Activated CD4-positive, CD25-positive, alpha-beta regulatory T cell treated with anti-CD3 and anti-CD28 coated beads, Interleukin-2, amount 50 U/mL, for 16 hours (primary cell): ENCODE measurements around the gene ASTN2.

ENCODE experiments used
- DNase-seq: peaks from one replicate; pipeline ENCODE4 v3.0.0-alpha.2; 2020; ENCODE audit warnings: low read depth, low spot score

ASTN2 gene, protein sequence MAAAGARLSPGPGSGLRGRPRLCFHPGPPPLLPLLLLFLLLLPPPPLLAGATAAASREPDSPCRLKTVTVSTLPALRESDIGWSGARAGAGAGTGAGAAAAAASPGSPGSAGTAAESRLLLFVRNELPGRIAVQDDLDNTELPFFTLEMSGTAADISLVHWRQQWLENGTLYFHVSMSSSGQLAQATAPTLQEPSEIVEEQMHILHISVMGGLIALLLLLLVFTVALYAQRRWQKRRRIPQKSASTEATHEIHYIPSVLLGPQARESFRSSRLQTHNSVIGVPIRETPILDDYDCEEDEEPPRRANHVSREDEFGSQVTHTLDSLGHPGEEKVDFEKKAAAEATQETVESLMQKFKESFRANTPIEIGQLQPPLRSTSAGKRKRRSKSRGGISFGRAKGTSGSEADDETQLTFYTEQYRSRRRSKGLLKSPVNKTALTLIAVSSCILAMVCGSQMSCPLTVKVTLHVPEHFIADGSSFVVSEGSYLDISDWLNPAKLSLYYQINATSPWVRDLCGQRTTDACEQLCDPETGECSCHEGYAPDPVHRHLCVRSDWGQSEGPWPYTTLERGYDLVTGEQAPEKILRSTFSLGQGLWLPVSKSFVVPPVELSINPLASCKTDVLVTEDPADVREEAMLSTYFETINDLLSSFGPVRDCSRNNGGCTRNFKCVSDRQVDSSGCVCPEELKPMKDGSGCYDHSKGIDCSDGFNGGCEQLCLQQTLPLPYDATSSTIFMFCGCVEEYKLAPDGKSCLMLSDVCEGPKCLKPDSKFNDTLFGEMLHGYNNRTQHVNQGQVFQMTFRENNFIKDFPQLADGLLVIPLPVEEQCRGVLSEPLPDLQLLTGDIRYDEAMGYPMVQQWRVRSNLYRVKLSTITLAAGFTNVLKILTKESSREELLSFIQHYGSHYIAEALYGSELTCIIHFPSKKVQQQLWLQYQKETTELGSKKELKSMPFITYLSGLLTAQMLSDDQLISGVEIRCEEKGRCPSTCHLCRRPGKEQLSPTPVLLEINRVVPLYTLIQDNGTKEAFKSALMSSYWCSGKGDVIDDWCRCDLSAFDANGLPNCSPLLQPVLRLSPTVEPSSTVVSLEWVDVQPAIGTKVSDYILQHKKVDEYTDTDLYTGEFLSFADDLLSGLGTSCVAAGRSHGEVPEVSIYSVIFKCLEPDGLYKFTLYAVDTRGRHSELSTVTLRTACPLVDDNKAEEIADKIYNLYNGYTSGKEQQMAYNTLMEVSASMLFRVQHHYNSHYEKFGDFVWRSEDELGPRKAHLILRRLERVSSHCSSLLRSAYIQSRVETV (N-terminal part only)

DNA sequence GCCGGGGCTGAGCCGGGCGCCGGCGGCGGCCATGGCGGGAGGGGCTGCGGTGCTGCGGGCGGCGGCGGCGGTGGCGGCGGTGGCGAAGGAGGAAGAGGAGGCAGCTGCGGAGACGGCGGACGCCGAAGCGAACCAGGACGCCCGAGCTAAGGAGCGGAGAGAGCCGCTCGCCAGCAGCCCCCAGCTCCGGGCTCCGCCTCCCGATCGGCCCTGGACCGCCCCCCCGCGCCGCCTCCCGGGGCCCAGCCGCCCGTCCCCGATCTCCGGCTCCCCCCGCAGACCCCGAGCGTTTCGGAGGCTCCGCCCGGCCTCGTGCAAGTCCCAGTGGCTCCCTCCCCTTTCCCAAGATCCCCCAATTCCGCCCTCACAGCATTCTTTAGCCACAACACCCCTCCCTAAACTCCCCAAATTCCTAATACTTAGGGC lies at the start of gene ASTN2:
TSS of gene ASTN2 (minus strand) at position 152 of the 426 bp plus-strand sequence. CDS start at position 33, 119 bp downstream.
- no peak for DNase-seq

DNA sequence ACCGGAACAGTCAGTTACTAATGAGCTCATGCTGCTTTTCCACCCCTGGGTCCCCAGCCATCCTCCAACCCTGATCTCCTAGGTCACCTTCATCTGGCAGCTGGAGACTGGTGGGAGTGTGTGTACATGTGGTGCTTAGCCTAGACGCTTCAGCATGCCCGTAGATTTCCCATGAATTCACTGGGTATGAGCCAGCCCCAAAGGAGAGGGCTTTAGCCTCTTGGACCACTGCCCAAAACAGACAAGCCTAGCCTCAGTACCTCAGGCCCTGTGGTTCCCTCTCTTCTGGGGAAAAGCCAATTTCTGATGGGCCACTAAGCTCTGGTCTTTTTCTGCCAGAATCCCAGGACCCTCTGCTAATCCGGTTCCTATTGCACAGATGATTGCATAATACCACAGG lies 48.0 kb upstream of the ASTN2 start:
- DNase-seq: no peak

DNA sequence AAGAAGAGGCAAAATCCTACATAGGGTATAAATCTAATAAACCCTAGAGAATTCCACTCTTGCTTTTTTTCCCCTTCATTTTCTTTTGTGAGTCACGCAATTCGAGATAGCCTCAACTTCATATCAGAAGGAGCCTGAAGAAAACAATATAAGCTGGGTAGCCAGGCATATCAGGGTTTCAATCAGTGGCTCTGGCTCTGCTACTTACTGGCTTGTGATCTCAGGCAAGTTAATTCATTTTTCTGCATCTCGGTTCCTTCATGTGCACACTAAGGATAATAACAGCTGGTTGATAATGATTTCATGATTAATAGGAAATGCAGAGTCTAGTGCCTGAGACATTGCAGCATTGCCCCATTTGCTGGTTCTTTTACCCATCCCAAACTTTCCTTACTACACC lies 46.5 kb upstream of the ASTN2 start:
- DNase-seq: no peak

DNA sequence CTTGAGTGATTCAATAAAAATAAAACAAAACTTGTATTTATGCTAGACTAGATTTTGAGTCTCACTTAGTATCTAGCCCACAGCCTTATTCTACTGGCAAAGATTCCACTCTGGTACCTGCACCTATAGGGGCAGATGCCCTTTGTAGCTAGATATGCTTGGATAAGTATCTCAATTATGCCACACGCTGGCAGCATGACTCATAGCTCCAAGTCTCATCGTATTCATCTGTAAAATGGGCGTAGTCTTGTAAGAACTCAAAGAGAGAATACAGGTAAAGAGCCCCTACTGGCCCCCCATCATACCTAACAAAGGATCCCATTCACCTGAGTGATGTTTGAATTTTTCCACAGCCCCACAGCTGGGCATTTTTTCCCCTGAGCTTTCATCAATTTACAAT lies 45.9 kb upstream of the ASTN2 start:
- no peak for DNase-seq

DNA sequence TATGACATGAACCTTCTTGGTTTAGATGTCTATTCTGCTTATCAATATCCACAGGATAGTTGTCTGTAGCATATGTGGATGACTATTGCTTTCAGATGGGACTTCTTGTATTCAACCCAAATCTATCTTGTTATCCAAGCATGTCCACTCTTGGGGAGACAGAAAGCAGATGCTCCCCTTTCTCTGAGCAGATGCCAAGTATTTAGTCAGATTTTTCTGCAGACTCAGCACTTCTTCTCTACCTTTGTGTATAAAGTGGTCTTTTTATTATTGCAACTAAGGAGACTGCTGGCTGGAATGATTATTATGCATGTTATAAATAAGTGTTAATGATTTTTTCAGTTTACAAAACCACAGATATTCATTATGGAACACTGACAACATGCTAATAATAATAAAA lies 45.1 kb upstream of the ASTN2 start:
- DNase-seq: no peak

DNA sequence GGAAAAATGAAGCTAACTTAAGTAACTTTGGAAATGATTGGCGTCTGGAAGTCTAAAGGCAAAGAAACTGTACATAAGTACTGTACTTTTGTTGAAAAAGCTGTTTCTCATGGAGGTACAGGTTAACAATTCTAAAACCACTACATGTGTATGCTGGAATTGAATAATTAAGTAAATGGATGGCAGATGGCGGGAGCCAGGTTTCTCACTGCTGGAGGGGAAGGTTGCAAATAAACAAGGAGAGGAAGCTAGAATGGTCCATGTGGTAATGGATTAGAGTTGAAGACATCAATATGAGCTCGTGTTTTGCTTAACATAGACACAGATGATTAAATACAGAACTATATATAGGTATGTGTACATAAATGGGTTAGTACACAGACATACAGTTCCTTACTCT lies 43.2 kb upstream of the ASTN2 start:
- no peak for DNase-seq

DNA sequence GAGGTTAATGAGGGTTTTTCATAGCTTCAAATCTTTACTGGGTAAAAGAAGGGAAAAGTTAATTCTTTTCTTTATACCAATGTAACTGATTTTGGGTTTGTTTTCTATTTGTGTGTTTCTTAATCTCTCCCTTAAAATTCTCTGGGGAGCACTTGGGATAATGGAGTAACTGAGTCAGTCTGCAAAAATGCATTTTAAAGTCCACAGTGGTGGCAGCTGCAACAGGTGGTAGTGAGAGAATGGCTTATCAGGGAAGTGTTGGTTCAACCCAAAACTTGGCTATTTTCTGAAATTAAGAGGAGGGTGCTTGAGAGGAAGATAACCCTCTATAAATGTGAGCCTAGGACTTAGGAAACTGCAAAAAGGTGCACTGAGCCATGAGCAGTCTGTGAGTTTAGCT lies 39.9 kb upstream of the ASTN2 start:
- no peak for DNase-seq

DNA sequence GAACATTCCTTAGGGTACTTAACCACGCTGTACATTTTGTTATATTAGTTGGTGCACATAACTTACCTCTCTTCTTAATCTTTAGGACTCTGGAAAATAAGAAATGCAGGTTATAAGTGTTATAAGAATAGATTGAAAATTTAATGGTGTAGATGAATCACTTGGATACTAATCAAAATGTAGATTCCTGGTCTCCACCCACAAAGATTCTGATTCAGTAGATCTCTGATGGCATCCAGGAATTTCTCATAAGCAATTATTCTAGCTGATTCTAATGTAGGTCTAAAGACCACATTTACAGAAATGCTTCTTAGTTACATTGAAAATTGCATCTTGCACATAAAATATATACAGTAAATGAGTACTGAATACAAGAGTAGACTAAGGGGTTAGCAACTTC lies 38.9 kb upstream of the ASTN2 start:
- no peak for DNase-seq

DNA sequence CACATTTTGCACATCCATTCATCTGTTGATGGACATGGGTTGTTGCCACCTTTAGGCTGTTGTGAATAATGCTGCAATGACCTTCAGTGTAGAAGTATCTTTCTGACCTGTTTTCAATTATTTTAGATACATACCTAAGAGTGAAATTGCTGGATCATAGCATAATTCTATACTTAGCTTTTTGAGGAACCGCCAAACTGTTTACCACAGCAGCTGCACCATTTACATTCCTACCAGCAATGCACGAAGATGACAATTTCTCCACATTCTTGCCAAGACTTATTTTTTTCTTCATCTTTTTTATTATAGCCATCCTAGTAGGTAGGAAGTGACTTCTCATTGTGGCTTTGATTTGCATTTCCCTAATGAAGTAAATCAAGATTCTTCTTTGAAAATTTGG lies 36.5 kb upstream of the ASTN2 start:
- DNase-seq: no peak

DNA sequence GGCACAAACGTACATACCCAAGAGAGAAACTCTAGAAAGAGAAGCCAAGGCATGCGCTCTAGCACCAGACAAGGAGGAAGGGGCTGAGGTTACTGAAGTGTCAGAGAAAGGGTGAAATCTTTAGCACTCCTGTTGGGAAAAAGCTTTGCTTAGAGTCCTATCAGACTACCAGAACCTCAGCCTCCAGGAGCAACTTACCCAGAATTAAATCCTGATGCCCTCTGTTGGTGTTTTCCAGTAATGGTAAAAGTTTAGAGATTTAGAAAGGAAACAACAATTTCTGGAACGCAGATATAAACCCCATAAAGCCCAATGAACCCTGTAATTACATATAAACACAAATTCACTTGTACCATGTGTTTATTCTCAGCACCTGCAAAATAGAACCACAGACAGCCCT lies 33.2 kb upstream of the ASTN2 start:
- no peak for DNase-seq

DNA sequence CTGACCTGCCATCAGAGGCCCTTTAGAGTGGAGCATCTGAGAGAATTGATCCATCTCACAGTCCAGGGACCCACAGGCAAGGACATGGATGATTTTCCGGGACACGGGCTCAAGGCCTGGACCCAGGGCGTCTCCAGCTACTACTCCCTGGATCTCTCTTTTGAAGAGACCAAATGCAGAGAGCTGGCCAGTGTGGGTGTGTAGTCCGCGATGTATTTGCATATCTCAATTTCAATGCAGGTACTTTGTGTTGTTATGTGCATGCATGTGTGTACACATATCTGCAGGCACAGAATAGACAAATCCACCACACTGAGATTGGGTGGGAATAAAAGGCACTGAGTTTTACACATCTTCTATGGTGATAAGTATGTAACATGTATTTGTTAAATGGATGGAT lies 30.8 kb upstream of the ASTN2 start:
- DNase-seq: no peak

DNA sequence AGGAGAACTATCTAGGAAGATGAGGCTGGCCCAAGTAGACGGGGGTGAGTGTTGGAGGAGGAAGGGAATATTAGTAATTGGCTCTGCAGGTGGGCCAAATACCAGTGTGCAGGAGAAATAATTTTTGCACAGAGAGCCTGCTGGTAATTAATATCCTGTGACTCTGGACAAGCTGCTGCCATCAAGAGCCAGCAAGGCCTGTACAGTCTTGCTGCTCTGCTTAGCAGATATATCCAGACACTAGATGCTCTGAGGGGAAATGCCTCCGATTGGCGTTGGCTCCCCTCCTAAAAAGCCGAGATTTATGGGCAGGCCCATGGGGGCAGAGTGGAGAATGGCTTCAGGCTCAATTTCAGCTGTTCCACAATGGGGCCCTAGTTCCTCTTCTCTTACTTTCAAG lies 29.6 kb upstream of the ASTN2 start:
- DNase-seq: no peak

DNA sequence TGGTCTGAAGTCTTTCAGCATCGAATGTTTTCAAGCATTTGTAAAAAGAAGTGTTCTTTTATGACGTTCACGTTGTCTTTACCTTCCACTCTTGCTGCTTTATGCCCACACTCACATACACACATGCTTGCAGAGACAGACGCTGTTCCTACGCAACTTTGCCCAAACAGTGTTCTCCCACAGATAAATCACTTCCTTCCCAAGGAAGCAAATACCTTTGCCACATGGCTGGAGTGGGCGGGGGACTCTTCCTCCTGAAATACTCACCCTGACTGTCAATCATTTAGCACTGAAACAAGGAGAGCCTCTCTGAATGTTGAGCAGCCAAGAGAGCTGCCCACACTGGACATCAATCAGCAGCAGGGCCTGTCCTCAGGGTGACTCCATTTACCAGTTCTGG lies 22.4 kb upstream of the ASTN2 start:
- no peak for DNase-seq

DNA sequence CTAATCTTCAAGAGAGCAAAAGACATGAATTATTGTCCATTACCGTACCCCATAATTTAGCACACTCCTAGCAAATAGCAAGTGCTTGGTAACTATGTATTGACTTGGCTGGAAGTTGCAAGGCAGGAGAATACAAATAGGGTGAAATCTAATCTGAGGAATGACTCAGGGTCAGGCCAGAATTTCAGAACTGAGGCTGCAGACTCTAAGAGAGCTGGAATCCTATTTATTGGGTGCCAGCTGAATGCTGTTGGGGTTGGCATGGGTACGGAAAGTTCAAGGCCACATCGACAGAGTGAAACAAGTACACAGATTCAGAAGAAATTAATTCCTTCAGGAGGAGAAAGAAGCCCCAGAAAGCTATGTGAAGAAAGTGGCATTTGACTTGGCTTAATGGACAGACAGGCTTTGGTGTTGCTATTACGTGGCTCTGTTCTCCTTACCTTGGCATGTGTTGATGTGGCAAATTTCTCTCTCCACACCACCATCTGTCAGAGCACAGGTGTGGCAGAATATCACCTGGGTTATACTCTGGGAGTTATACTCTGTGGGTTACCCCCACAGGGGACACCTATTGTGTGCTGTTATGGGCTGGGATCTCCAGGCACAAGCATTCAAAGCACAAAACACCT lies 20.9 kb upstream of the ASTN2 start:
- no peak for DNase-seq

DNA sequence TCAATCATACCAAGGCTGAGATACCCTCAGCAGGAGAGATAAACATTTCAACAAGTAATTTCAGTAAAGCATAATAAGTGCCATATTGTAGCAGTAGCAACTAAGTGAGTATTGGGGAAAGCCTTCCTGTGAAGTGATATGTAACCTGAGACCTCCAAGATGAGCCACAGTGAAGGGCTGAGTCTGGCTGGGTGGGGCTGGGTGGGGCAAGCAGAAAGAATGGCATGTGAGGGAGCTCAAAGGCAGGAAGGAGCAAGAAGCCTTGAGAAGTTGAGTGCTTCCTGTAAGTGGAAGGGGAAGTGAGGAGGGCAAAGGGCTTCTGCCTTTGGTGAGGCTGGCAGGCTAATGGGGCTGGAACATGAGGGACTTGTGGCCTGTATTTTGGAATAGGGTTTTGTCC lies 19.7 kb upstream of the ASTN2 start:
- no peak for DNase-seq

DNA sequence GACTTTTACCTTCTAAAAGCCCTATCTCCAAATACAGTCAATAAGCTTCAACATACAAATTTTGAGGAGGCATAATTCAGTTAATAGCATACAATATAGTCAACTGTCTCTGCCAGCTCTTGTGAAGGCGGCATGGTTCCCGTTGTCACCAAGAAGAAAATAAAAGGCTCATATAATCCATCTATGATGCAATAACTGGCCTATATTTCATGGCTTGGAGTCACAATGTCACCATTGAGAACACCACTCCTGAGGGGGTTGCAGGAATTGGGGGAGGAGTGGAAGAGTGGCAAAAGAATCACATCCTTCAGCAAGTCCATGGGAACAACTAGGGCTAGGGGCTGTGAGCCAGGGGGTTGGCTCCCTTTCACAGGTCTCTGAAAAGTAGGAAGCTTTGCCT lies 16.0 kb upstream of the ASTN2 start:
- DNase-seq: no peak

DNA sequence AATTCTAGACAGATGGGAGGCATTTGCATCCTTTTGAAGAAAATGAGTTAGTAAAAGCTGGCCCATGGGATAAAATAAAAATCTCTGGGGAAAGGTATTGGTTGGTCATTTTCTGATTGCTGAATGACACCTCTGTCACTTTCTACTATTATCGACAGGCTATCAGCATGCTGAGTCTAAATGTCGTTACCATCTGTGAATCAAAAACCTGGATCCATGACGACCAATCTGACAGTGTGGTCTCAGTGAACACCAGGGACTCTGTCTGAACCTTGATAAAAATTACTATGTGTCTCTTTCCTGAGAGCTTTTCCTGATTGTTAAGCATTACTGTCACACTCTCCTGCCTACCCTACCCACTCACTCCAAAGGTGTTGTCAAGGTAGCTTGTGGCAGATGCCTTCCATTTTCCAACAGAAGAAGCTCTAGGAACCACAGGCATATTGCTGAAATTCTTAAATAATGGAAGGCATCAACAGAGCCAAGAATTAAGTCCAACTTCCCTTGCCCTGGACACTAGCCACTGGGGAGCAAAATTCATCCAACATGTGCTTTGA lies 12.6 kb upstream of the ASTN2 start:
- DNase-seq: no peak

DNA sequence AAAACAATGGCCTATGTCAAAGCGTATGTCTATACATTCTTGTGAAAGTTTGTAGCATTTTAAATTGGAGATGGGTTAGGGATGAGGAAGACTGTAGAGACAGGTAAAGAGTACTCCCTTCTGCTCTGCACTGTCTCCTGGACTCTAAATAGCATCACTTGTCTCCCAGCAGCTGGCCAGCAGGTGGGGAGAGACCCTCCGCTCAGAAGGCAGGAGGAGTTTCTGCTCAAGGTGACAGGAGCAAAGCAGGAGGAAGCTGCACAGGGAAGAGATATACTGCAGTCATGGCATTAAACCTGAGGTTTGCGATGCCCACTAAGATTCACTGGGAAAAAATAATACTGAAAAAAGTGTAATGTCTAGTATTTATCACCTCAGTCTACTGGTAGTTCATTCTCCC lies 10.7 kb upstream of the ASTN2 start:
- DNase-seq: no peak

DNA sequence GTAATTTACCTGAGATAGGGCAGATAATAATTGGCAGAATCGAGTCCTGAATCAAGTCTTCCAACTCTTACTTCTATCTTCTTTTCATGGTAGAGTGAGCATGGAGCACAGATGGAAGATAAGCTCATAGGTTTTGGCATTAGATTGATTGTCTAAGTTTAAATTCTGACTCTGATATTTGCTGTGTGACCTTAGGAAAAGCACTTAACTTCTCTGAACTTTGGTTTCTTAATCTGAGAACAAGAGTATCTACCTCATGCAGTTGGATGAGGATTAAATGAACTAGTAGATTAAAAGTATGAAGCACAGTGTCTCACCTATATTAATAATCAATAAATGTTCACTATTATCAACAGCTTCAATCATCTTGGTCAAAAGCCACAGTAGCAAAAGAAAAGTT lies 9.4 kb upstream of the ASTN2 start:
- no peak for DNase-seq

DNA sequence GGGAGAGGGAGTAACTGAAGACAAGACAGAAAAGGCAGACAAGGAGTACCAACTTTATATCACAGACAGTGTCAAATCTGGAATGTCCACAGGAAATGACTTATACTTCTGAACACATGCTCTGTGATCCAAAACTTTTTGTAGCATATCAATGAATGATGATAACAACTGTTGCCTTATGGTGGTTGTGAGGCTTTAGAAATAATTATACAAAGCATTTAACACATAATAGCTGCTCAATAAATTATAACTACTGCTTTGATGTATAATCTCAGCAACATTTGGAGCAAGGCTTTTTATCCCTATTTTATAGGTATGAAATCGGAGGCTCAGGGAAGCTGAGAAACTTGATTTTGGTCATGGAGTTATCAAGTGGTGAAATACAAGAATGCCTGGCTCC lies 3.3 kb upstream of the ASTN2 start:
- no peak for DNase-seq

DNA sequence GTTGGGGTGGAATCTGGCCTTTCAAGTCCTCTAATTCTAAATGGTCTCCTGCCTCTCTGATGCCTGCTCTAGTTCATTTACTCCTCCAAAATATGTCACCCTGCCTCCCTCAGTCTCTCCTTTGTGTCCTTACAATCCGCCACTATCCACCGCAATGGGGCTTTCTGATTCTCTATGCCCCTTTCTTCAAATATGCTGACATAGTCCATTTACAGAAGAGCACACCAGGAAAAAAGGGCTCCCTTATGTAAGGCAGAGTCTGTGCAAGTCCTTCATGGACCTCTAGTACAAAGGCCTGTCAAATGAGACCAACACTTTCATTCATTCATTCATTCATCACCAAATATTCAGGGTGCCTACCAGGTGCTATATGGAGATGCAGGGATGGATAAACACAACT lies 2.0 kb upstream of the ASTN2 start:
- no peak for DNase-seq
